Measurements from ENCODE around the gene PTPRH.
"Not testable (repeated sequence)": the region's sequence is repeated elsewhere in the genome, so short reads cannot be mapped to it uniquely, and the experiment has no call there.

Gene PTPRH

DNA sequence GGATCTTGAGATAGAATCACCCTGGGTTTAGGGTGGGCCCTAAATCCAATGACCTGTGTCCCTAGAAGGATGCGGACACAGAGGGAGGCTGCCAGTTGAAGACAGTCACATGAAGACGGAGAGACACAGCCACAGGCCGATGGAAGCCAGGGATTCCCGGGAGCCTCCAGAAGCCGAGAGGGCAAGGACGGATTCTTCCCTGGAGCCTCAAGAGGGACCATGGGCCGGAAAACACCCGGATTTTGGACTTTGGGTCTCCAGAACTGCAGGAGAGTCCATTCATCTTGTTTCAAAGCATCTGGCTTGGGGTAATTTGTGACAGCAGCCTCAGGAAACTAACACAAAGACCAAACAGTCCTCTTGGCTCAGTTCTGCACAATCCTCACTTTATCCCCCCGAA lies 17.0 kb upstream of the PTPRH start:
- no peak for DNase-seq

DNA sequence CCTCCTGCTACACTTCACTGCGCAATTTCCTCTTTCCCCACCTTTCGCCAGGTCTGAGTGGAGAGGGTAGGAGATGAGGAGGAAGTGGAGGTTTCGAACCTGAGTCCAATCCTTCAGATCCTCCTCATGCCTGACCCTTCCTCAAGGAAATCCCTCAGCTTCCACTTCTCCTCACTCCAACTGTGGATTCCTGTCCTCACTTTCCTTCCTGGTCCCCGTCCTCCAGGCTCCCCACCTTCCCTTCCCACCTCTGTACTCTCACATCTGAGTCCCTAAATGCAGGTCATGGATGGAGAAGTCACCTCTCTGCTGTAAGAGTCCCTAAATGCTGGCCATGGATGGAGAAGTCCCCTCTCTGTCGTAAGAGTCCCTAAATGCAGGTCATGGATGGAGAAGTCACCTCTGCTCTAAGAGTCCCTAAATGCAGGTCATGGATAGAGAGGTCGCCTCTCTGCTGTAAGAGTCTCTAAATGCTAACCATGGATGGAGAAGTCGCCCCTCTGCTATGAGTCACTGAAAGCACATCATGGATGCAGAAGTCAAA lies 16.2 kb upstream of the PTPRH start:
- no peak for DNase-seq

DNA sequence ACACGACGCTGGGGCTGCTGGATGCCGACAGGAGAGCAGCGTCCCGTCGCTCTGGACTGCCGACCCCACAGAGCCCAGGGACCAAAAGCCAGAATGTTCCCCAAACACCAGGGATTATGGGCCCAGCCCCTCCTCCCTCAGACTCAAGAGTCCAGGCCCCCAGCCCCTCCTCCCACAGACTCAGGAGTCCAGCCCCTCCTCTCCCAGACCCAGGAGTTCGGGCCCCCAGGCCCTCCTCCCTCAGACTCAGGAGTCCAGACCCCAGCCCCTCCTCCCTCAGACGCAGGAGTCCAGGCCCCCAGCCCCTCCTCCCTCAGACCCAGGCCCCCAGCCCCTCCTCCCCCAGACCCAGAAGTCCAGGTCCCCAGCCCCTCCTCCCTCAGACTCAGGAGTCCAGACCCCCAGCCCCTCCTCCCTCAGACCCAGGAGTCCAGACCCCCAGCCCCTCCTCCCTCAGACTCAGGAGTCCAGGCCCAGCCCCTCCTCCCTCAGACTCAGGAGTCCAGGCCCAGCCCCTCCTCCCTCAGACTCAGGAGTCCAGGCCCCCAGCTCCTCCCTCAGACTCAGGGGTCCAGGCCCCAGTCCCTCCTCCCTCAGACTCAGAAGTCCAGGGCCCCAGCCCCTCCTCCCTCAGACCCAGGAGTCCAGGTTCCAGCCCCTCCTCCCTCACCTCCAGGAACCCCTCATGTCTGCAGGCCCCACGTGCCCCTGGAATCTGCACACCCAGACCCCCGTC lies 15.5 kb upstream of the PTPRH start:
- DNase-seq: not testable (repeated sequence)

DNA sequence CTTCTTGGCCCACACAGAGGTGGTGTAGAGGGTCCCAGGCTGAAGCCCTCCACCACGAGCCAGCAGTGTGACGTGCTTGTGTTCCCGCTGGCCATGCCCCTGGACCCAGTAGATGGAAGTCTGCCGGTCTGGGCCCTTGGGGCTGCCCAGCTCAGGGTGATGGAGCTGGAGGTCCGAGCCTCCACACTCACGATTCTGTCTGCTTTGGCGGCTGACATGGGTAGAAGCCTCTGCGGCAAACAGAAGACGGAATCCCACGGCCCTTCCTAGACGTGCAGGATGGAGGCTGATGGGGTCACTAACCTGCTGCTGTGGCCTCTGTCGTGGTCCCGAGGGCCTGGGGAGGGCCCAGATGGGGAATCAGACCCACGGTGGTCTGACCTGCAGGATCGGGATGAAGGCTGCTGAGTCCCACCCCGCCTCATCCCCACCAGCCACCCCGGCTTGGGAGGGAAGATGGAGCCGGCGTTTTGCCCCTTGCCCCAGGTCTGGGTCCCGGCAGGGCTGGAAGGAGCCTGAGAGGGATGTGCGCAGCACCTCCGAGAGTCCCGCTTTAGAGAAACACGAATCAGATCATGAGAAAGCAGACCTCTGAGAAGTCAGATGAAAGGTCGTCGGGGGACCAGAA lies 14.9 kb upstream of the PTPRH start:
- DNase-seq: no peak

DNA sequence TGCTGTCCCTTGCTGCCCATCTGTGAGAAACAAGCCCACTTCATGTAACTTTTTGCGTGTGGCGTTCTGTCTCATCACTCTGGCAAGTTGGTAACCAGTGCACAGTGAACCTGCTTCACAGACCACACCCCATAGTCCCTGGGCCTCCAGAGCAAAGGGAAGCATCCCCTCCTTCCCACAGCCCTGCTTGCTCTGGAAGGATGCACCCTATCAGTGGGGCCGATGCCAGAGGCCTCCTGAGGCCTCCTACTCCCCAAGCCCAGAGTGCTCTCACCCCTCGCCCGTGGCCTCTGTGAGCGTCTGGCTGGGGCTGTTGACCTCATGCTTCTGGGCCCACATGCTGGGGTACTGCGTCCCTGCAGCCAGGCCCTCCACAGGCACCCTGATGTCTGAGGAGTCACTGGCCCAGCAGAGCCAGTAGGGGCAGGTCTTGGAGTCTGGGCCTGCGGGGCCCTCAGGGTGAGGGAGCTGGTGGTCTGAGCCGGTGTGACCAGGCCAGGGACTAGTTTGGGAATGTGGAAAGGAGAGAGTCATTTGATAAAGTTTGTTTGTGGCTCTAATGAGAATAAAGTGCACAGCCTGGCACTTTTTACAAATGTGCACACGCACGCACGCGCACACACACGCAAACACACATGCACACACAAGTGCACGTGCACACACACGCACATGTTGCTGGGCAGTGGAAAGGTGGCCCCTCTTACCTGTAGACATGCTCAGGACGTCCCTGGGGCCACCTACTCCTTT lies 14.2 kb upstream of the PTPRH start:
- no peak for DNase-seq

DNA sequence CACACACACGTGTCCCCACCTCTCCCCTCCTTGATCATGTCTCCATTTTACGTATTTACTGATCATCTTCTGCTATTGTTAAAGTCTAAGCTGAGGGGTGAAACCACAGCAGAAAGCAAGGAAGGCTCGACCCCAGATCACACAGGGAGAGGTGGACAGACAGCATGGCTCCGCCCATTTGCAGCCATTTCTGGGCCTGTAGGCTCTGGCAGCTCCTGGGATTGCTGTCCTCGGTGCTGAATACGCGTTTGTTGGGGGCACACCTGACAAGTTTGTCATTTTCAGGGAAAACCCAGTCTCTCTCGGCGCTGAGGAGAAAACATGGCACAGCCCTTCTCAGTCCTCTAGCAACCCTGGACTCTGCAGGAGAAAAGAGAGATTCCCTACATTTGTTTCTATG lies 11.2 kb upstream of the PTPRH start:
- DNase-seq: no peak

DNA sequence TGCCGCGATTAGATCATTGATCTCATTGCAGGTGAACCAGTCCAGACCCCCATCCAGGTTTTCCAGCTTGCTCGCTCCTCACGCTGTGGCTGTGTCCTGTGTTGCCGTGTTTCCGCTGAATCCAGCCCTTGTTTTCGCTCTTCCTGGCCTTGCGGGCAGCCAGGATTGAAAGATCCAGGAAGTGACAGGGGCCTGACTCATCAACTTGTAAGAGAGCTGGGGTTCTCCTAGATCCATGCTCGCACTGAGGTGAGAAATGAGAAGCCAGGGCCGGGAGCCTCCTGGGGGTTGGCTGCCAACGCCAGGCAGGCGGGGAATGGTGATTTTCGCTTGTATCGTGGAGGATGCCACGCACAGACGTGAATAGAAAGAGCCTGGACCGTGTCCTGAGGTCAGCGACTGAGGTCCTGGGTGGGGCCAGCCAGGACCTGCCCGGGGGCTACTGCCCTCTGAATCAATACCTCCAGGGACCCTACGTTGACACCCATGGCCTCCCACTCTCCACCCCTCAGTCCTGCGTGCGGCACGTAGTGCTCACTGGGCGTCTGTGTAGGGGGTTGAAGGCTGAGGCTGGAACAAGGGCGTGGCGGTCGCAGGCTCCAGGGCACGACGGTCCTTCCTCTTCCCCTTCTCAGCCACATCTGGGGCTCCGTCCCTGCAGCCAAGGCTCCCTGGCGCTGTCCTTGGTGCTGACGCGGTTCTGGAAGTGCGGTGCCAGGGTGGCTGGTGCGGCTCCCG lies 7.3 kb upstream of the PTPRH start:
- DNase-seq: peak; percentile 99

DNA sequence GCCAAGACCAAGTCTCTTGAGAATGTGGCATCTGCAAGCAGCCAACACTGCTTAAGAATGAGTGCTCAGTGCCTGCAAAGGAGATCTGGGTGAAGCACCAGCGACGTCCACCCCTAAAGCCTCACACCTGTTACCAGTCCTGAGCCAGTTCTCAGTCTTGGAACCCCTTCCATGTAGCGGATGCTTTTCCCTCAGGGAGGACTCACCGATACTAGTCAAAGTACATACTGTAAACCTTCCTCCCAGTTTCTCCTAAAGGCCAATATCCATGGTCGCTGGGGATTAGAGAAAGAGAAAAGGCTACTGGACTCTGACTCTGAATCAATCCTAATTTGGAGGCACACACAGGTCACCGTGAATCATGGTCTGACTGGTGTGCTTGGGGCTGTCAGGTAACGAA lies 4.2 kb upstream of the PTPRH start:
- no peak for DNase-seq

DNA sequence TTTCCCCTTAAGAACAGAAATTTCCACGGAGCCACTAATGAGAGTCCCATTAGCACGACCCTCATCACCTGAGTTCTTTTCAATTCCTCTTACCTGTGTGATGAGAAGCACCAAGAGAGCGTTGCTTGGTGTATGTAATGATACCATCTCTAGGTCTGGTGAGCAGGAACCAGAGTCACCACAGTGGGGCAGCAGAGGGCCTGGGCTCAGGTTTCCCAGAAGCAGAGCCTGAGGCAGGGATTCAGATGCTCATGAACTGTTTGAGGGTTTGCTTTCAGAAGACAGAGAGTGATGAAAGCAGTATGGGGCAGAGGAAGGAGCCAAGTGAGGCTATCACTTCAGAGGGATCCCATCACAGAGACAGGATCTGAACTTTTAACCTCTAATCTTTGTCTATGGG lies 3.1 kb upstream of the PTPRH start:
- DNase-seq: peak; percentile 84 to 90

DNA sequence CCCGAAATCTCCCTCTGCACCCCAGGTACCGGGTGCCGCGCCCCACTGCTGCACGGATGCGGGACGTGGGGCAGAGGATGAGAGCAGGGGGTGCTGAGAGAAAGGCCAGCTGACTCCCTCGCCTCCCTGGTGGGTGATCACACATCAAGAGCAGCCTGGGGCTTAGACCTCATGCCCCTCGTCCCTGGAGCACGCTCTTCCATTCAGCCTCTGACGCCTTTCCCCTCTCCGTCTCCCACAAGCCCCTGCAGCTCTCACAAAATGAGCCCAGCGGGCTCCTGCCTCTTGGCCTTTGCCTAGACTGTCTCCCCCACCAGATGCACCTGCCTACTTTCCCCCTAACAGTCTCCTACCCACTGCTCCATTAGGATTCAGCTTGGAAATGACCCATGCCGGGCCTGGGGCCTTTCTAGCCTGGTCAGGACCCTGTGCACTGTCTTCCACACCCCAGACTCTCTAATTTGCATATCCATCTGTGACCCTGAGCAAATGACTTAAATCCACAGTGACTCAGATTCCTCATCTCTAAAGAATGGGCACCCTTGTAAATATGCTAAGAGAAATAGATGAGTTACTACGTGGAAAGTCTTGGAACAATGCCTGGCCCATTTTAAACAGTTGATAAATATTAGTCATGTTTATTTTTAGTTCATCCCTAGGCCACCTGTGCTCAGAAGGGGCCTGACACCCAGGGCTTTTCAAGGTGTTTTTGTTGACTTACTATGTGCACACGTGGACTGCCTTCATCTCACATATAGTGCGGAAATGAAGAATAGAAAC lies 582 bp upstream of the PTPRH start:
- DNase-seq: no peak

DNA sequence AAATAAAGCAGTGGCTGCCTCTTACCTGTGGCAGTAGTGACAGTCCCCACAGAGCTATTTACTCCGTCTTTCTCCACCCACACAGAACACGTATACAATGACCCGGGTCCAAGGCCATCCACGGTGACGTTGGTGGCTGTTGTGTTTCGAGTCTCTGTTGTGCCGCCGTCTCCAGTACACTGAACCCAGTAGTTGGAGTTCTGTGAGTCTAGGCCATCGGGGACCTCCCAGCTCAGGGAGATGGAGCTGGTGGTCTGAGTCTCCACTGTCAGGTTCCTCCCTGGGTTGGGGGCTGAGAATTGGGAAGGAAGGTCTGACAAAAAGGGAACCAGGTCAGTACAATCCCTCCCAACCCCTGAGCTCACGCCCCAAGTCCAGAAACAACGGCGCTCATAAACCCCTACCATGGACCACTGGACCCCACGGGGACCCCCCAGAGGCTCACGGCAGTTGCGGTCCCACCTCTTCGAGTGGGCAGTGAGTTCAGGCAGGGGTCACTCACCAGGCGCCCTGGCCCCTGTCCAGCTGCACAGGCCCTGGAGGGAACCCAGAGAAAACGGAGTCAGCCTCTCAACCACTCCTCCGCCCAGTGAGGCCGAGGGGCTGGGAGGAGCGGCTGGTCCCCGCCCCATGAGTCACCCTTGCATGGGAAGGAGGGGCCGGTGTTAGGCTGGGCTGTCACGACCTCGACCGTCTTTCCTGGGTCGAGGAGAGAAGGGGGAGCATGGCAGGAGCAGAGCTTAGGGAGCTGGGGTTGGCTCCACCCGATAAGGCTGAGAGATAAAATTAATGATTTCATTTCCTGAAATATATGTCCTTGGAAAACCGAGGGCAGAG lies 2.4 kb downstream of the PTPRH start:
- DNase-seq: peak; percentile 73 to 79

DNA sequence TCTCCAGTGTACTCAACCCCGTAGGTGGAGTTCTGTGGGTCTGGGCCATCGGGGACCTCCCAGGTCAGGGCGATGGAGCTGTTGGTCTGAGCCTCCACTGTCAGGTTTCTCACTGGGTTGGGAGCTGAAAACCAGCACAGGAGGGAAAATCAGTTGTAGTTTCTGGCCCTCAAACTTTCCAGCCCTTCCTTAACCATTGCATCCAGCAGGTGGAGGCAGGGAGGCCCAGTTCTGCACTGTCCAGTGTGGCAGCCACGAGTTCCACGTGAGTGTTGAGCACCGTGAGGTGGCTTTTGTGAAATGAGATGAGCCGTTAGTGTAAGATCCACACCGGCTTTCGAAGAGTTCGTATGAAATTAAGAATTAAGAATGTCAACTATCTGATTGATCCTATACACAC lies 7.1 kb downstream of the PTPRH start:
- not testable (repeated sequence) for DNase-seq

DNA sequence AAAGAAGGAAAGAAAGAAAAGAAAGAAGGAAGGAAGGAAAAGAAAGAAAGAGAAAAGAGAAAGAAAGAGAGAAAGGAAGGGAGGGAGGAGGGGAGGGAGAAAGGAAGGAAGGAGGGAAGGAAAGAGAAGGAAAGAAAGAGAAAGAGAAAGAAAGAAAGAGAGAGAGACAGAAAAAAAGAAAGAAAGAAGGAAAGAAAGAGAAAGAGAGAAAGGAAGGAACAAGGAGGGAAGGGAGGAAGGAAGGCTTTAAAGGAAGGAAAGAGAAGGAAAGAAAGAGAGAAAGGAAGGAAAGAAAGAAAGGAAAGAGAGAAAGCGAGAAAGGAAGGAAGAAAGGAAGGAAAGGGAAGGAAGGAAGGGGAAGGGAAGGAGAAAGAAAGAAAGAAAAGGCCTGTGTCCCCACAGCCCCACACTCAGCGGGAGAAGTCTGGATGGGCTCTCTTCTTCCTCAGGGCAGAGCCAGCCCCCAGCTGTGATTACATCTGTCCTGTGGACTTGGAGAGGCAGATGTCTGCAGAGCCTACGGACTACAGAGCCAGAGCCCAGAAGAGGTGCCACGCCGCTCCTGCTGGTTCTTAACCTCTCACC lies 9.6 kb downstream of the PTPRH start:
- no peak for DNase-seq

DNA sequence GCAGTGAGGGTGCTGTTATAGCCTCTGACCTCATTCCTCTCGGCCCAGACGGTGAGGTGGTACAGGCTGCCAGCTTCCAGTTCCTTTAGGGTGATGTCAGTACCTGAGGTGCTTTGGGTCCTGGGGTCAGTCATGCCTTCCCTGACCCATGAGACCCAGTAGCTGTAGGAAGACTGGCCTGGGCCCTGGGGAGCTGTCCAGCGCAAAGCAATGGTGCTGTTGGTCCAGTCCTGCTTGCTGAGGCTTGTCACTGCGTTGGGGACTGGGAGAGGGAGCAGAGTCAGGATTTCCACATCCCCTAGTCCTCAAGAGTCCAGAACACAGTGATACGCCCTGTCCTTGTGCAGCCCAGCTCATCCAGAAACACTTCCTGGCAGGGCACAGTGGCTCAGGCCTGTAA lies 10.7 kb downstream of the PTPRH start:
- no peak for DNase-seq

DNA sequence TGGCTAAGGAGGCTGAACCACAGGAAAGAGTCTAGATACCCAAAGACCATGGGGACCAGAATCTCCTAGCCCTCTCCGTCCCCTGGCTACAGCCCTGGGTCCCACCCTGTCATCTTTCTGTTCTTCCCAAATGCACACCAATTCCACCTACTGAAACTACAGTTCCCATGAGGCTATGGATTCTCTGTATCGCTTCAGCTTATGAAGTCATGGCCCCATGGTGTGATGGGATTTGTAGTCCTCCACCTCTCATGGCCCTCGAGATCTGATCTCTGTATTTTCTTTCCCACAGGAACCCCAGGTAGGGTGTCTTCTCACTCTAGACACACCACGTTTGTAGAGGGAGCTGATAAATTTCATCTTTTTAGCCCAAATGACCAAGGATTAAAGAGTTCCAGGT lies 11.8 kb downstream of the PTPRH start:
- peak; percentile 14 to 26 for DNase-seq

DNA sequence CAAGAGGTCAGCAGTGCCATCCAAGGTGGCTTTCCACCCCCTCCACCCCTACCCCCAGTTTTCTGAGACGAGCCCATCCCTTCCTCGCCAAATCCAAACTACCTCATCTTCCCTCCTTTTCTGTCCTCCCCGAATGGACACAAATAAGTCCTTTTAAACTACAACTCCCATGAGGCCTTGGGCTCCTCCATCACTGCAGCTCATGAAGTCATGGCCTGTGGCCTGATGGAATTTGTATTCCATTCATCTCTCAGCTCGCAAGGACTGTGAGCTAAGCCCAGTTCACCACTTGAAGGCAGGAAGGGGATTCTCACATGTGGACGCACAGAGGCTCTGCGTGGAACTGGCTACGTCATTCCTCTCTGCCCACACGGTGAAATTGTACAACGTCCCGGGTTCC lies 12.5 kb downstream of the PTPRH start:
- no peak for DNase-seq

DNA sequence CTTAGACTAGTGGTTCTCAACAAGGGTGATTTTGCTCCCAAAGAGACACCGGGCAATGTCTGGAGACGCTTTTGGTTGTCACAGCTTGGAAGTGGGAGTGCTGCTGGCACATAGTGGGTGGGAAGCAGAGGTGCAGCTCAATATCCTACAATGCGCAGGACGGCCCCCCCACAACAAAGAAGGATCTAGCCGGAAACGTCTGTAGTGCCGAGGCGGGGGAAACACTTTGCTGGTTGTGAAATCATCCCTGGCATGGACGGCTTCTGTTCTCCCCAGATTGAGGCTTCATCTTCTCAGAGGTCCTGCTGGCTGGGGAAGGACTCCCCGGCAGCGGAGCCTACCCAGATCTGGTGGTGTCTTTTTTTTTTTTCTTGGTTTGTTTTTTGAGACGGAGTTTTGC lies 15.8 kb downstream of the PTPRH start:
- DNase-seq: peak; percentile 71

DNA sequence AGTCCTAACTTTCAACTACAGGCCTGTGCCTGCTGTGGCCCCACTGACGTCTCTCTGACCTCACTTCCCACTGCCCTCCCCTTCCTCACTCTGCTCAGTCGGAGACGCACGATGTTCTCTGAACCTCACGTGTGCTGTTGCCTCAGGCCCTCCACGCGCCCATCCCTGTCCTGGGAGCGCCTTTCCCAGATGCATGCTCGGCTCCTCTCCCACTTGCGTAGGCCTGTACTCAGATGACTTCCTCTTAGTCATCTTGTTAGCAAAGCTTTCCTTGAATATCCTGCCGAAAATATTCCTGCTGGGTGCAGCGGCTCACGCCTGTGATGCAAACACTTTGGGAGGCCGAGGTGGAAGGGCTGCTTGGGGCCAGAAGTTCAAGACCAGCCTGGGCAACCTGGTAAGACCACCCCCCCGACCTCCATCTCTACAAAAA lies 19.9 kb downstream of the PTPRH start:
- peak in 1 of 2 experiments; percentile 18 for DNase-seq

DNA sequence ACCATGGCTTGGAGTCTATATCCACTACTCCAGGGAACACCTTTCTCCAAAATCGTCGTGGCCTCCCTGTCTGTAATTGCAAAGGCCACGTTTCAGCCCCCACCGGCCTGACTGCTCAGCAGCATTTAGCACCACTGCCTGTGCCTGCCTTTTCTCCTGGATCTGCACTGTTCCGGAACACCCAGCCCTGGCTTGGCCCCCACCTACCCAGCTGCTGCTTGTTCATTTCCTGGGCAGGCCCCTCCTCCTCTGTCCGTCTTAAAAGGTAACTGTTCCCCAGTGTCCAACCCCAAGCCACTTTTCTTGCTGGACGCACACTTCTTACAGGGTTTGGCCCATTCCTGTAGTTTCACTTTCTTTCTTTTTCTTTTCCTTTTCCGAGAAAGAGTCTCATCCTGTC lies 20.7 kb downstream of the PTPRH start:
- DNase-seq: no peak

DNA sequence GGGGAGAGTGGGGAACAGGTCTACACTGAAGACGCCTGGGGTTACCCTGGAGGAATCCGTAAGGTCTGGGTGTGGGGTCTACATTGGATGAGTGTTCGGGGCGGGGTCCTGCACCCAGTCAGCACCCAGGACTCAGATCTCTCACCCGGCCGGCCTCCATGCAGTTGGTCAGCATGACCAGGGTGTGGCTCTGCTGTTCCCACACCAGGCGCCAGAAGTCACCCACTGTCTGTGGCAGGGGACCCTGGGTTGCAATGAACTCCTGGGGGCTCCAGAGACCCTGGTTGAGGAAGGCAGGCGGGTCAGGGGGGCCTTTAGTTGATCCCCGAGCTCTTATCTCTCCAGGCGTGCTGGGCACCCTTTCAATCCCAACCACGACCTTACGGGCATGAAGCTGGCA lies 23.2 kb downstream of the PTPRH start:
- no peak for DNase-seq

DNA sequence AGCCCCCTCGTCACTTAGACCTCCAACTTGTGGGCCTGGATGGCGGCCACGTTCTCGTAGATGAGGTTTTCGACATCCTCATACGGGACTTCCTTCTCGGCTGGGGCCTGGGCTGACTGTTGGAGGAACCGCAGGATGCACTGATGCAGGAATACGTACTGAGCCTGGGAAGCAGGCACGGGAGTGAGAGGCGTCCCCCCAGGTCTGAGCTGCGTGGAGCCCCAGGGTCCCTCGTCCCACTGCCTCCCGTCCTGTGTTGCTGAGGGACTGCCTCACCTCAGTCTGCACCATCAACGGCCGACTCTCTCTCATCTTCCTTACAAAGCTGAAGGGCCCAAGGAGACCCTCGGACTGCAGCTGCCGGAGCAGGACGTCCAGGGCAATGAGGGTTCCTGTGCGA lies 27.6 kb downstream of the PTPRH start:
- DNase-seq: no peak
